HEK293 (cell line): Measurements from ENCODE around the gene KHDC1L.

Source experiments
- CTCF ChIP-seq: fragments of 450-650 bp; formaldehyde crosslinking; IDR thresholded peaks from 2 replicates; pipeline ENCODE4 v1.5.1; 2016; ENCODE audit warnings: missing biosample characterization, missing genetic modification characterization
- IKZF3 ChIP-seq: fragments of 450-650 bp; IDR thresholded peaks from 2 replicates; pipeline ENCODE4 v1.5.0; 2018; ENCODE audit warnings: missing biosample characterization, mild to moderate bottlenecking, missing genetic modification characterization, moderate library complexity
- ZBTB8A ChIP-seq: fragments of 450-650 bp; formaldehyde crosslinking; IDR thresholded peaks from 2 replicates; pipeline ENCODE4 v1.5.1; 2016; ENCODE audit warnings: missing biosample characterization, missing genetic modification characterization
- ZFP41 ChIP-seq: fragments of 450-650 bp; formaldehyde crosslinking; IDR thresholded peaks from 2 replicates; pipeline ENCODE4 v1.5.1; 2016; ENCODE audit warnings: missing biosample characterization, missing genetic modification characterization, borderline replicate concordance
- ZNF114 ChIP-seq: fragments of 450-650 bp; formaldehyde crosslinking; IDR thresholded peaks from 2 replicates; pipeline ENCODE4 v1.5.0; 2017; ENCODE audit warnings: missing biosample characterization, missing genetic modification characterization
- ZNF133 ChIP-seq: fragments of 450-650 bp; formaldehyde crosslinking; IDR thresholded peaks from 2 replicates; pipeline ENCODE4 v1.5.1; 2016; ENCODE audit warnings: missing biosample characterization, missing genetic modification characterization
- ZNF184 ChIP-seq: fragments of 450-650 bp; IDR thresholded peaks from 2 replicates; pipeline ENCODE4 v1.5.1; 2018; ENCODE audit warnings: missing biosample characterization, mild to moderate bottlenecking, missing genetic modification characterization

GRCh38 chr6:73207221-73207837 lies 18.0 kb downstream of the KHDC1L start:
- no peak for TF ChIP-seq ZBTB8A (tag by site-specific recombination)
- TF ChIP-seq CTCF (tag by site-specific recombination), result no peak
- no peak for TF ChIP-seq IKZF3
- no peak for TF ChIP-seq ZNF184 (tag by site-specific recombination)
- no peak for TF ChIP-seq ZNF133
- no peak for TF ChIP-seq ZFP41 (tag by site-specific recombination)
- TF ChIP-seq ZNF114 (tag by site-specific recombination), result no peak
